NOMO-1 treated with DMSO at 0.1 percent for 48 hours (cell line): ENCODE measurements around the gene POLR2J3.
"Not testable (repeated sequence)": the region's sequence is repeated elsewhere in the genome, so short reads cannot be mapped to it uniquely, and the experiment has no call there.

Experiments
- DNase-seq: peaks from one replicate; lab custom pipeline; 2025; ENCODE audit not compliant: unreplicated experiment; lab: John Stamatoyannopoulos, UW

Gene POLR2J3

GRCh38 chr7:102572261-102573239 lies at the start of gene POLR2J3:
TSS of gene POLR2J3 (minus strand) at chr7:102572583. CDS start at chr7:102572521, 62 bp downstream.
- not testable (repeated sequence) for DNase-seq

- DNase-seq: not testable (repeated sequence)
These were observed 45.7 kb upstream of the POLR2J3 start for GRCh38 chr7:102618122-102618521.

- not testable (repeated sequence) for DNase-seq
These were observed 44.2 kb upstream of the POLR2J3 start, which contains the start of gene RASA4 for GRCh38 chr7:102616507-102617125. TSS of gene RASA4 (minus strand) at chr7:102616756. CDS start at chr7:102616689, 67 bp downstream.

- DNase-seq: not testable (repeated sequence)
These were observed 43.5 kb upstream of the POLR2J3 start for GRCh38 chr7:102615930-102616329.

GRCh38 chr7:102614873-102615272 lies 42.5 kb upstream of the POLR2J3 start:
- not testable (repeated sequence) for DNase-seq

GRCh38 chr7:102614346-102614697 lies 41.9 kb upstream of the POLR2J3 start:
- DNase-seq: not testable (repeated sequence)

- not testable (repeated sequence) for DNase-seq
These were observed 41.4 kb upstream of the POLR2J3 start for GRCh38 chr7:102613575-102614345.

GRCh38 chr7:102611675-102612325 lies 39.4 kb upstream of the POLR2J3 start:
- not testable (repeated sequence) for DNase-seq

GRCh38 chr7:102611013-102611674 lies 38.8 kb upstream of the POLR2J3 start:
- not testable (repeated sequence) for DNase-seq

- not testable (repeated sequence) for DNase-seq
These were observed 38.1 kb upstream of the POLR2J3 start for GRCh38 chr7:102610441-102610840.

- DNase-seq: not testable (repeated sequence)
These were observed 37.4 kb upstream of the POLR2J3 start for GRCh38 chr7:102609734-102610133.

- DNase-seq: not testable (repeated sequence)
These were observed 34.5 kb upstream of the POLR2J3 start for GRCh38 chr7:102606848-102607247.

- not testable (repeated sequence) for DNase-seq
These were observed 32.2 kb upstream of the POLR2J3 start for GRCh38 chr7:102604431-102605145.

GRCh38 chr7:102602317-102602716 lies 29.9 kb upstream of the POLR2J3 start:
- DNase-seq: not testable (repeated sequence)

GRCh38 chr7:102599699-102600098 lies 27.3 kb upstream of the POLR2J3 start:
- DNase-seq: not testable (repeated sequence)

GRCh38 chr7:102596036-102596435 lies 23.7 kb upstream of the POLR2J3 start:
- not testable (repeated sequence) for DNase-seq

GRCh38 chr7:102593637-102594334 lies 21.4 kb upstream of the POLR2J3 start:
- DNase-seq: not testable (repeated sequence)

GRCh38 chr7:102592477-102593019 lies 20.2 kb upstream of the POLR2J3 start:
- not testable (repeated sequence) for DNase-seq
